ENCODE measurements around the gene NEDD4L. TPM values are rescaled to one million over a fixed set of nuclear protein-coding genes. Genes with fewer than 3 reads are reported as not detected.

NEDD4L gene
- total and polyA plus RNA-seq, 2 experiments from 2014 or later = 36.2 to 72.3 TPM

DNA sequence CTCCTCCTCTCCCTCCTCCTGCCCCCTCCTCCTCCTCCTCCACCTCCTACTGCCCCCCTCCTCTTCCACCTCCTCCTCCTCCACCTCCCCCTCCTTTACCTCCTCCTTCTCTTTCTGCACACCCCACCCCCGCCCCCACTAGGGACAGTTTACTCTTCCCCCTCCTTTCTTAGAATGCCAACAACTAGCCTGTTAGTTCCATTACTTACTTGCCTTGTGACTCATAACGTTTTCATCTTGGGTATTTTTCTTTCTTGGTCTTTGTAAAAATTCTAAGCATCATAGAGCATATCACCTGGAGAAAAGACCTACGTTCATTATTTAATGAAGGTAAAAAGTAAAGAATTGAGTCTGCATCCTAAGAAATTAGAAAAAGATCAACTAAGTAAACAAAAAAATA lies 165.3 kb downstream of the NEDD4L start (continued):
- TF ChIP-seq, protein P1, sequence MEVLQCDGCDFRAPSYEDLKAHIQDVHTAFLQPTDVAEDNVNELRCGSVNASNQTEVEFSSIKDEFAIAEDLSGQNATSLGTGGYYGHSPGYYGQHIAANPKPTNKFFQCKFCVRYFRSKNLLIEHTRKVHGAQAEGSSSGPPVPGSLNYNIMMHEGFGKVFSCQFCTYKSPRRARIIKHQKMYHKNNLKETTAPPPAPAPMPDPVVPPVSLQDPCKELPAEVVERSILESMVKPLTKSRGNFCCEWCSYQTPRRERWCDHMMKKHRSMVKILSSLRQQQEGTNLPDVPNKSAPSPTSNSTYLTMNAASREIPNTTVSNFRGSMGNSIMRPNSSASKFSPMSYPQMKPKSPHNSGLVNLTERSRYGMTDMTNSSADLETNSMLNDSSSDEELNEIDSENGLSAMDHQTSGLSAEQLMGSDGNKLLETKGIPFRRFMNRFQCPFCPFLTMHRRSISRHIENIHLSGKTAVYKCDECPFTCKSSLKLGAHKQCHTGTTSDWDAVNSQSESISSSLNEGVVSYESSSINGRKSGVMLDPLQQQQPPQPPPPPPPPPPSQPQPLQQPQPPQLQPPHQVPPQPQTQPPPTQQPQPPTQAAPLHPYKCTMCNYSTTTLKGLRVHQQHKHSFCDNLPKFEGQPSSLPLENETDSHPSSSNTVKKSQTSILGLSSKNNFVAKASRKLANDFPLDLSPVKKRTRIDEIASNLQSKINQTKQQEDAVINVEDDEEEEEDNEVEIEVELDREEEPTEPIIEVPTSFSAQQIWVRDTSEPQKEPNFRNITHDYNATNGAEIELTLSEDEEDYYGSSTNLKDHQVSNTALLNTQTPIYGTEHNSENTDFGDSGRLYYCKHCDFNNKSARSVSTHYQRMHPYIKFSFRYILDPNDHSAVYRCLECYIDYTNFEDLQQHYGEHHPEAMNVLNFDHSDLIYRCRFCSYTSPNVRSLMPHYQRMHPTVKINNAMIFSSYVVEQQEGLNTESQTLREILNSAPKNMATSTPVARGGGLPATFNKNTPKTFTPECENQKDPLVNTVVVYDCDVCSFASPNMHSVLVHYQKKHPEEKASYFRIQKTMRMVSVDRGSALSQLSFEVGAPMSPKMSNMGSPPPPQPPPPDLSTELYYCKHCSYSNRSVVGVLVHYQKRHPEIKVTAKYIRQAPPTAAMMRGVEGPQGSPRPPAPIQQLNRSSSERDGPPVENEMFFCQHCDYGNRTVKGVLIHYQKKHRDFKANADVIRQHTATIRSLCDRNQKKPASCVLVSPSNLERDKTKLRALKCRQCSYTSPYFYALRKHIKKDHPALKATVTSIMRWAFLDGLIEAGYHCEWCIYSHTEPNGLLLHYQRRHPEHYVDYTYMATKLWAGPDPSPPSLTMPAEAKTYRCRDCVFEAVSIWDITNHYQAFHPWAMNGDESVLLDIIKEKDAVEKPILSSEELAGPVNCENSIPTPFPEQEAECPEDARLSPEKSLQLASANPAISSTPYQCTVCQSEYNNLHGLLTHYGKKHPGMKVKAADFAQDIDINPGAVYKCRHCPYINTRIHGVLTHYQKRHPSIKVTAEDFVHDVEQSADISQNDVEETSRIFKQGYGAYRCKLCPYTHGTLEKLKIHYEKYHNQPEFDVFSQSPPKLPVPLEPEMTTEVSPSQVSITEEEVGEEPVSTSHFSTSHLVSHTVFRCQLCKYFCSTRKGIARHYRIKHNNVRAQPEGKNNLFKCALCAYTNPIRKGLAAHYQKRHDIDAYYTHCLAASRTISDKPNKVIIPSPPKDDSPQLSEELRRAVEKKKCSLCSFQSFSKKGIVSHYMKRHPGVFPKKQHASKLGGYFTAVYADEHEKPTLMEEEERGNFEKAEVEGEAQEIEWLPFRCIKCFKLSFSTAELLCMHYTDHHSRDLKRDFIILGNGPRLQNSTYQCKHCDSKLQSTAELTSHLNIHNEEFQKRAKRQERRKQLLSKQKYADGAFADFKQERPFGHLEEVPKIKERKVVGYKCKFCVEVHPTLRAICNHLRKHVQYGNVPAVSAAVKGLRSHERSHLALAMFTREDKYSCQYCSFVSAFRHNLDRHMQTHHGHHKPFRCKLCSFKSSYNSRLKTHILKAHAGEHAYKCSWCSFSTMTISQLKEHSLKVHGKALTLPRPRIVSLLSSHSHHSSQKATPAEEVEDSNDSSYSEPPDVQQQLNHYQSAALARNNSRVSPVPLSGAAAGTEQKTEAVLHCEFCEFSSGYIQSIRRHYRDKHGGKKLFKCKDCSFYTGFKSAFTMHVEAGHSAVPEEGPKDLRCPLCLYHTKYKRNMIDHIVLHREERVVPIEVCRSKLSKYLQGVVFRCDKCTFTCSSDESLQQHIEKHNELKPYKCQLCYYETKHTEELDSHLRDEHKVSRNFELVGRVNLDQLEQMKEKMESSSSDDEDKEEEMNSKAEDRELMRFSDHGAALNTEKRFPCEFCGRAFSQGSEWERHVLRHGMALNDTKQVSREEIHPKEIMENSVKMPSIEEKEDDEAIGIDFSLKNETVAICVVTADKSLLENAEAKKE (CRISPR knock-in tag; IDR thresholded peaks at IDR 0.05) = no peak
- TF ChIP-seq EZH2 (IDR thresholded peaks at IDR 0.05; ENCODE audit: low read depth, unreplicated experiment) (no peak), STAT1 (IDR thresholded peaks at IDR 0.05; ENCODE audit: unreplicated experiment) (no peak), ZNF114 (CRISPR knock-in tag; IDR thresholded peaks at IDR 0.05) (no peak)

DNA sequence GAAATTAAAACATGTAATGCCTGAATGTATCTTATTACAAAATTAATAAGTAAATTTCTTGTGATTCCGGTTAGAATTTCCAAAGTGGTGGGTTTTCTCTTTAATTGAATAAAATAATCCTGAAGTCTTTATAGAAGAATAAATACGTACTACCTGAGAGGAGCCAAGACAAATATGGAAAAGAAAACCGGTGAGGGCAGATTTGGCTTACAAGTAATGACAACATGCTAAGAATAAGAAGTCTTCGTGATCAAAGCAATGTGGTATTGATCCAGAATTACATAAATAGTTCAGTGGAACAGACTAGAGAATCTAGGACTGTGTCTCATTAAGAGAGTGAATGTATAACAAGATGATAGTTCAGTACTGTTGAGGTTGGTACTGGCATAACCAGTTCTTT lies 167.5 kb downstream of the NEDD4L start:
- H3K4me3 Mint-ChIP-seq = no peak overlapping the region
- no peak overlapping the region for H3K27ac Mint-ChIP-seq
- no peaks in the 10 kb centered on the region; the same call in 2 of the 3 replicates for H3K9me3 Mint-ChIP-seq
- no peak for DNase-seq (ENCODE audit: low spot score)
- H3K4me1 Mint-ChIP-seq = peaks cover 62% of the 10 kb centered on the region
- Histone ChIP-seq H3K27me3 (ENCODE audit: insufficient read depth) (no peaks in the 10 kb centered on the region), H3K4me2 (no peak overlapping the region), H3K36me3 (ENCODE audit: insufficient read depth) (no peaks in the 10 kb centered on the region), H4K20me1 (replicated peaks; ENCODE audit: insufficient read depth) (no peaks in the 10 kb centered on the region), H3K27ac (ENCODE audit: low read depth) (no peak overlapping the region), H3K79me2 (replicated peaks; ENCODE audit: insufficient read depth) (peaks cover 85% of the 10 kb centered on the region), H3K4me3 (no peak overlapping the region), H3K9me2 (ENCODE audit: insufficient read depth) (no peaks in the 10 kb centered on the region), H2AFZ (no peak overlapping the region), H3F3A (replicated peaks; ENCODE audit: low read depth) (no peaks in the 10 kb centered on the region), H3K4me1 (ENCODE audit: insufficient read depth) (peaks cover 43% of the 10 kb centered on the region)
- H3K36me3 Mint-ChIP-seq (ENCODE audit: low read depth) = no peaks in the 10 kb centered on the region
- H3K27me3 Mint-ChIP-seq (ENCODE audit: insufficient read depth, low read depth, poor library complexity) = peaks cover 8% of the 10 kb centered on the region
- no peak for ATAC-seq
- TF ChIP-seq, protein P2, sequence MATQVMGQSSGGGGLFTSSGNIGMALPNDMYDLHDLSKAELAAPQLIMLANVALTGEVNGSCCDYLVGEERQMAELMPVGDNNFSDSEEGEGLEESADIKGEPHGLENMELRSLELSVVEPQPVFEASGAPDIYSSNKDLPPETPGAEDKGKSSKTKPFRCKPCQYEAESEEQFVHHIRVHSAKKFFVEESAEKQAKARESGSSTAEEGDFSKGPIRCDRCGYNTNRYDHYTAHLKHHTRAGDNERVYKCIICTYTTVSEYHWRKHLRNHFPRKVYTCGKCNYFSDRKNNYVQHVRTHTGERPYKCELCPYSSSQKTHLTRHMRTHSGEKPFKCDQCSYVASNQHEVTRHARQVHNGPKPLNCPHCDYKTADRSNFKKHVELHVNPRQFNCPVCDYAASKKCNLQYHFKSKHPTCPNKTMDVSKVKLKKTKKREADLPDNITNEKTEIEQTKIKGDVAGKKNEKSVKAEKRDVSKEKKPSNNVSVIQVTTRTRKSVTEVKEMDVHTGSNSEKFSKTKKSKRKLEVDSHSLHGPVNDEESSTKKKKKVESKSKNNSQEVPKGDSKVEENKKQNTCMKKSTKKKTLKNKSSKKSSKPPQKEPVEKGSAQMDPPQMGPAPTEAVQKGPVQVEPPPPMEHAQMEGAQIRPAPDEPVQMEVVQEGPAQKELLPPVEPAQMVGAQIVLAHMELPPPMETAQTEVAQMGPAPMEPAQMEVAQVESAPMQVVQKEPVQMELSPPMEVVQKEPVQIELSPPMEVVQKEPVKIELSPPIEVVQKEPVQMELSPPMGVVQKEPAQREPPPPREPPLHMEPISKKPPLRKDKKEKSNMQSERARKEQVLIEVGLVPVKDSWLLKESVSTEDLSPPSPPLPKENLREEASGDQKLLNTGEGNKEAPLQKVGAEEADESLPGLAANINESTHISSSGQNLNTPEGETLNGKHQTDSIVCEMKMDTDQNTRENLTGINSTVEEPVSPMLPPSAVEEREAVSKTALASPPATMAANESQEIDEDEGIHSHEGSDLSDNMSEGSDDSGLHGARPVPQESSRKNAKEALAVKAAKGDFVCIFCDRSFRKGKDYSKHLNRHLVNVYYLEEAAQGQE (IDR thresholded peaks at IDR 0.05; ENCODE audit: unreplicated experiment) = no peak
- TF ChIP-seq EZH2phosphoT487 (IDR thresholded peaks at IDR 0.05; ENCODE audit: unreplicated experiment) = no peak
- TF ChIP-seq, protein P1 (CRISPR knock-in tag; IDR thresholded peaks at IDR 0.05) = no peak
- no peak for TF ChIP-seq ZNF114 (CRISPR knock-in tag; IDR thresholded peaks at IDR 0.05)
